Glutamatergic neuron (in vitro differentiated cells): Measurements from ENCODE around the gene CD44. TPM values are rescaled to one million over a fixed set of nuclear protein-coding genes. Genes with fewer than 3 reads are reported as not detected.

Experiments used
- DNase-seq: peaks from one replicate; pipeline ENCODE4 v3.0.0; 2022
- H3K27ac Mint-ChIP-seq: one replicate; pipeline ENCODE4 v1.8.0; 2020; ENCODE audit warnings: mild to moderate bottlenecking, mixed read lengths, inconsistent platforms; ENCODE audit not compliant: unreplicated experiment
- H3K27me3 Mint-ChIP-seq: one replicate; pipeline ENCODE4 v1.8.0; 2020; ENCODE audit warnings: mild to moderate bottlenecking, moderate library complexity, mixed read lengths, inconsistent platforms; ENCODE audit not compliant: unreplicated experiment
- H3K36me3 Mint-ChIP-seq: one replicate; pipeline ENCODE4 v1.8.0; 2020; ENCODE audit warnings: mild to moderate bottlenecking, mixed read lengths, inconsistent platforms; ENCODE audit not compliant: unreplicated experiment
- H3K4me1 Mint-ChIP-seq: one replicate; pipeline ENCODE4 v1.8.0; 2020; ENCODE audit warnings: mild to moderate bottlenecking, low read depth, mixed read lengths, inconsistent platforms; ENCODE audit not compliant: unreplicated experiment
- H3K4me3 Mint-ChIP-seq: one replicate; pipeline ENCODE4 v1.8.0; 2020; ENCODE audit warnings: mild to moderate bottlenecking, mixed read lengths, inconsistent platforms; ENCODE audit not compliant: unreplicated experiment
- H3K9me3 Mint-ChIP-seq: one replicate; pipeline ENCODE4 v1.8.0; 2020; ENCODE audit warnings: mild to moderate bottlenecking, moderate library complexity, mixed read lengths, inconsistent platforms; ENCODE audit not compliant: unreplicated experiment
- CTCF ChIP-seq: fragments of 200-600 bp; sonication (generic); IDR thresholded peaks from one replicate; pipeline ENCODE4 v1.5.0; 2021; ENCODE audit not compliant: partially characterized antibody, unreplicated experiment
- total RNA-seq: library from RNA; stranded (reverse); fragmentation: NEBNext Ultra II Directional; extraction: Animal tissue kit (Norgen Biotek cat#: 25700); gene quantifications from one replicate; pipeline ENCODE4 v1.2.1, GENCODE V29; 2021; ENCODE audit not compliant: unreplicated experiment

Gene CD44
- total RNA-seq, 1 donor from 2014 or later, result 0.71 TPM

GRCh38 chr11:35173616-35174566, 34.9 kb downstream of the CD44 start:
- Mint-ChIP-seq H3K9me3 (no peaks in the 10 kb centered on the region), H3K27me3 (peaks cover 1% of the 10 kb centered on the region), H3K4me1 (no peaks in the 10 kb centered on the region), H3K4me3 (no peak overlapping the region), H3K36me3 (no peaks in the 10 kb centered on the region), H3K27ac (no peak overlapping the region)
- no peak for DNase-seq
- TF ChIP-seq CTCF, result no peak

GRCh38 chr11:35174666-35175065, 35.7 kb downstream of the CD44 start:
- TF ChIP-seq CTCF, result no peak
- Mint-ChIP-seq H3K9me3 (no peaks in the 10 kb centered on the region), H3K4me1 (no peaks in the 10 kb centered on the region), H3K36me3 (no peaks in the 10 kb centered on the region), H3K4me3 (no peak overlapping the region), H3K27ac (no peak overlapping the region), H3K27me3 (peaks cover 1% of the 10 kb centered on the region)
- DNase-seq, result no peak

GRCh38 chr11:35177370-35177769, 38.4 kb downstream of the CD44 start:
- Mint-ChIP-seq H3K9me3 (no peaks in the 10 kb centered on the region), H3K4me1 (no peaks in the 10 kb centered on the region), H3K4me3 (no peak overlapping the region)

GRCh38 chr11:35178067-35178805, 39.3 kb downstream of the CD44 start:
- no peak for DNase-seq
- no peak for TF ChIP-seq CTCF
- Mint-ChIP-seq H3K27ac (no peak overlapping the region), H3K9me3 (no peaks in the 10 kb centered on the region), H3K27me3 (peaks cover 1% of the 10 kb centered on the region), H3K4me1 (no peaks in the 10 kb centered on the region), H3K4me3 (no peak overlapping the region), H3K36me3 (no peaks in the 10 kb centered on the region)

More at GRCh38 chr11:35177370-35177769, 38.4 kb downstream of the CD44 start:
- no peak for DNase-seq
- peaks cover 1% of the 10 kb centered on the region for H3K27me3 Mint-ChIP-seq
- no peaks in the 10 kb centered on the region for H3K36me3 Mint-ChIP-seq
- H3K27ac Mint-ChIP-seq, result no peak overlapping the region
- TF ChIP-seq CTCF, result no peak
